GM19438 (cell line): ENCODE measurements around the gene PA2G4.
"Not testable (repeated sequence)": the region's sequence is repeated elsewhere in the genome, so short reads cannot be mapped to it uniquely, and the experiment has no call there.

ENCODE experiments used
- ATAC-seq: cut with Tn5 transposase; IDR thresholded peaks from one replicate; pipeline ENCODE4 v1.9.1; 2021; ENCODE audit warnings: low read depth; ENCODE audit not compliant: unreplicated experiment

The PA2G4 gene

DNA sequence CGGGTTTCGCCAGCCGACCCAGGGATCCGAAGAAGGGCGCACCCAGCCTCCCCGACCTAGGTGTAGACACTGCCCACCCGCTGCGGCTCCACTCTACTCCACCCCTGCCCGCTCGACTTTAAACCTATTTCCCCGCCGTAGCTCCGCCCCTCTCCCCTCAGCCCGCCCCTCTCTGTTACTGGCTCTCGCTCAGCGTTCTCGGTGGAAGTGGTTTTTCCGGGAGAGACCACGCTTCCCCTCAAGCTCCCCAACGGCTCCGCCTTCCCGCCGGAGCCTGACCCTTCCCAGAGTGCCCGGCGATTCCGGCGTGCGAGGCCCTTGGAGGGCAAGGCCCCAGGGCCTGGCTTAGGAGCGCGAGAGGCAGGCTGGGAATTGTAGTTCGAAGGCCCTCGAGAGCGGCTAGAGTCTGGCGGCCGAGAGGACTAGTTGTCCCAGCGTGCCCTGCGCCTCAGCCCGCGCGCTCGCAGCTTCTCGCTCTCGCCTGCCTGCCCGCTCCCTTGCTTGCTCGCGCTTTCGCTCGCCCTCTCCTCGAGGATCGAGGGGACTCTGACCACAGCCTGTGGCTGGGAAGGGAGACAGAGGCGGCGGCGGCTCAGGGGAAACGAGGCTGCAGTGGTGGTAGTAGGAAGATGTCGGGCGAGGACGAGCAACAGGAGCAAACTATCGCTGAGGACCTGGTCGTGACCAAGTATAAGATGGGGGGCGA is at the start of gene PA2G4:
PA2G4 (plus strand) TSS at position 451 of the 706 bp plus-strand sequence; CDS start at position 630, 179 bp downstream.
- ATAC-seq: peak; percentile 94

- not testable (repeated sequence) for ATAC-seq
Measured at GRCh38 chr12:56059964-56060363, 44.4 kb upstream of the PA2G4 start.

DNA sequence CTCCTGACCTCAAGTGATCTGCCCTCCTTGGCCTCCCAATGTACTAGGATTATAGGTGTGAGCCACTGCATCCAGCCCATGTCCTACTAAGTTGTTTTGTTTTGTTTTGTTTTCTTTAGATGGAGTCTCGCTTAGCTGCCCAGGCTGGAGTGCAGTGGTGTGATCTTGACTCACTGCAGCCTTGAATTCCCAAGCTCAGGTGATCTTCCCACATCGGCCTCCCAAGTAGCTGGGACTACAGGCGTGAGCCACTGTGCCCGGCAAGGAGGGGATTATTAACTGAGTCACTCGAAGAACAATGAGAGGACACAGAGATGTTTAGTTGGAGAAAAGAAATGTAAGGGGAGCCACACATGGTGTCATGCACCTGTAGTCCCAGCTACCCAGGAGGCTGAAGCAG is 42.4 kb upstream of the PA2G4 start:
- ATAC-seq: no peak

- no peak for ATAC-seq
Measured at GRCh38 chr12:56062996-56063395, 41.4 kb upstream of the PA2G4 start.

DNA sequence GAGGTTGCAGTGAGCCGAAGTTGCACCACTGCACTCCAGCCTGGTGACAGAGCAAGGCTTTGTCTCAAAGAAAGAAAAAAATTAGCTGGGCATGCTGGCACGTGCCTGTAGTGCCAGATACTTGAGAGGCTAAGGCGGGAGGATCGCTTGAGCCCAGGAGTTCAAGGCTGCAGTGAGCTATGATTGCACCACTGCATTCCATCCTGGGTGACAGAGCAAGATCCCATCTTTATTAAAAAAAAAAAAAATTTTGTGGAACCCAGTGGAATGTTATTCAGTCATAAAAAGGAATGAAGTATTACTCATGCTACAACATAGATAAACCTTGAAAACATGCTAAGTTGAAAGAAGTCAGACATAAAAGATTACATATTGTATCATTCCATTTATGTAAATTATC is 32.7 kb upstream of the PA2G4 start:
- ATAC-seq: no peak

DNA sequence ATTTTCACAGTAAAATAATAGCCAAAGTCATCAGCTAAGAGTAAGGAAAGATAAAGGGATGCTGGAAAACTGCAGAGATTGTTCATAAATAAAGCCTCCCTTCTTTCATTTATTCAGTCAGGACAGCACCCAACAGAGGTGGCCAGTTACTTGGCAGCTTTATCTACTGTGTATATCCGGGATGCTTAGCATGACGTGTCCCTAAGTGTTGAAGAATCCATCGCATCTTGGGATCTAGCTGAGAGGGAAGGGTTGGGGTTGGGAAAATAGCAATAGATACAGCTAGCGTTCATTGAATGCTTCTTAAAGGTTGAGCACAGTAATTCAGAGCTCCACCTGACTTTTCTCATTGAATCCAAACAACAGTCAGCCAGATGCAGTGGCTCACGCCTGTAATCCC is 30.0 kb upstream of the PA2G4 start:
- ATAC-seq: no peak

GRCh38 chr12:56077966-56078365 is 26.4 kb upstream of the PA2G4 start:
- ATAC-seq: not testable (repeated sequence)

- no peak for ATAC-seq
Measured at GRCh38 chr12:56078427-56078826, 25.9 kb upstream of the PA2G4 start.

- peak; percentile 62 for ATAC-seq
Measured at GRCh38 chr12:56078931-56079722, 25.2 kb upstream of the PA2G4 start.

GRCh38 chr12:56079723-56080555 is 24.4 kb upstream of the PA2G4 start, which contains the start of gene ERBB3:
ERBB3 (plus strand) TSS chr12:56080165; CDS start chr12:56080301, 136 bp downstream.
- peak; percentile 35 for ATAC-seq

GRCh38 chr12:56080556-56081138 is 23.7 kb upstream of the PA2G4 start:
- no peak for ATAC-seq

GRCh38 chr12:56081393-56082347 is 22.7 kb upstream of the PA2G4 start:
- ATAC-seq: no peak

DNA sequence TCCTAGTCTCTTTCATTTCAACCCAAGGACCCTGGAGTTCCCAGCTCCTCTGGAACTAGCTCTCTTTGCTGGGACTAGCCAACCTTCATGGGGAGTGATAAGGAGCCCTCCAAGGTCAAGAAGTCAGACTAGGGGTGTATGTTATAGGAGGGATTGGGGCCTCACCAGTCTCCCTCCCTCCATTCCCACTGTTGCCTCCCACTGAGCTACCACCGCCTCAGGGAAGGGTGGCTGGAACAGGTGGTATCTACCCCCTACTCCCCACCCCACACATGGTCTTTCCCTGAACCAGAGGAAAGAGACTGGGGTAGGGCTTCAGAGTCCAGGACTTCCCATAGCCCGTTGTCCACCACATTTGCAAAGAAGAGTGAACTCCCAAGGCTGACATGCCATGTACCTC is 22.0 kb upstream of the PA2G4 start:
- ATAC-seq: no peak

- no peak for ATAC-seq
Measured at GRCh38 chr12:56082967-56083366, 21.4 kb upstream of the PA2G4 start.

GRCh38 chr12:56084958-56085543 is 19.3 kb upstream of the PA2G4 start:
- no peak for ATAC-seq

GRCh38 chr12:56086096-56086495 is 18.3 kb upstream of the PA2G4 start:
- no peak for ATAC-seq

DNA sequence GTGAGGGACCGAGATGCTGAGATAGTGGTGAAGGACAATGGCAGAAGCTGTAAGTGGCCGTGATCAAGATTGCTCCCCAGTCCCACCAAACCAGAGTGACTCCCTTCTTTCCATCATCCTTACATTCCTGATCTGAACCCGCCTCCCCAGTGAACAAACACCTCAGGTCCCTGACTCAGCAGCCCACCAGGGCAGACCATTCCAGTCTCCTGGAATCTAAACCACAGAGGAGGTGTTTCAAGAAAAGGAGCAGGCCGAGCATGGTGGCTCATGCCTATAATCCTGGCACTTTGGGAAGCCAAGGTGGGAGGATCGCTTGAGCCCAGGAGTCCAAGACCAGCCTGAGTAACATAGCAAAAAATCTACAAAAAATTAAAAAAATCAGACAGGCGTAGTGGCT is 17.8 kb upstream of the PA2G4 start:
- ATAC-seq: no peak

GRCh38 chr12:56087220-56087619 is 17.1 kb upstream of the PA2G4 start:
- ATAC-seq: no peak

DNA sequence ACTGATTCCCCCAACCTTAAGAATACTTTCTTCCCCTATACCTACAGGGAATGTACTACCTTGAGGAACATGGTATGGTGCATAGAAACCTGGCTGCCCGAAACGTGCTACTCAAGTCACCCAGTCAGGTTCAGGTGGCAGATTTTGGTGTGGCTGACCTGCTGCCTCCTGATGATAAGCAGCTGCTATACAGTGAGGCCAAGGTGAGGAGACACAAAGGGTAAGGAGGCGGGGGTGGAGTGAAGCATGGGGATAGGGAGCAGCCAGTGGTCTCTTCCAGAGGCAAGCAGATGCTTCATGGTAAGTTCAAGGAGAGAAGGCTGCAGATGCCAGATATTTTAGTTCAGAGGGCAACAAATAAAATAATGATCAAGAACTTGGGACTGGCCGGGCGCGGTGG is 6.6 kb upstream of the PA2G4 start:
- no peak for ATAC-seq
